Measurements from ENCODE around the gene PDZD7.

Gene PDZD7

DNA sequence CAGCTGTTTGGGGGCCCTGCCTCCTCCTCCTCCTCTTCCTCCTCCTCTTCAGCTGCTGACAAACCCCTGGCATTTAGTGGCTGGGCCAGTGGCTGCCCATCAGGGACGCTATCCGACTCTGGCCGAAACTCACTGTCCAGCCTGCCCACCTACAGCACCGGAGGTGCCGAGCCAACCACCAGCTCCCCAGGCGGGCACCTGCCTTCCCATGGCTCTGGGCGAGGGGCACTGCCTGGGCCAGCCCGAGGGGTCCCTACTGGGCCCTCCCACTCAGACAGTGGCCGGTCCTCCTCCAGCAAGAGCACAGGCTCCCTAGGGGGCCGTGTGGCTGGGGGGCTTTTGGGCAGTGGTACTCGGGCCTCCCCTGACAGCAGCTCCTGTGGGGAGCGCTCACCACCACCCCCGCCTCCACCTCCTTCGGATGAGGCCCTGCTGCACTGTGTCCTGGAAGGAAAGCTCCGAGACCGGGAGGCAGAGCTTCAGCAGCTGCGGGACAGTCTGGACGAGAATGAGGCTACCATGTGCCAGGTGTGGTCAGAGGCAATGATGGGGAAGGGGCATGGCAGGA, 27.2 kb downstream of the PDZD7 start:
- Histone ChIP-seq H4K20me1 (ENCODE audit: insufficient read depth, low read length) (no peaks in the 10 kb centered on the region), H3K9me3 (replicated peaks; ENCODE audit: insufficient read depth, low read length) (no peaks in the 10 kb centered on the region), H3F3A (ENCODE audit: insufficient read depth, low read length) (peaks cover 3% of the 10 kb centered on the region), H3K4me3 (ENCODE audit: low read length) (no peak overlapping the region), H2AFZ (ENCODE audit: low read length) (no peak overlapping the region), H3K9me2 (replicated peaks; ENCODE audit: insufficient read depth, low read length) (no peaks in the 10 kb centered on the region), H3K27ac (ENCODE audit: low read length) (no peak overlapping the region), H3K27me3 (replicated peaks; ENCODE audit: insufficient read depth, low read length) (no peaks in the 10 kb centered on the region), H3K4me2 (ENCODE audit: low read depth, low read length) (no peak overlapping the region), H3K36me3 (replicated peaks; ENCODE audit: insufficient read depth, low read length) (no peaks in the 10 kb centered on the region), H3K79me2 (ENCODE audit: low read length) (no peaks in the 10 kb centered on the region), H3K4me1 (ENCODE audit: low read length) (peaks cover 3% of the 10 kb centered on the region; the same call in 1 of the 2 replicates), H3K9ac (ENCODE audit: low read length) (no peak overlapping the region)
- no peak for DNase-seq
- TF ChIP-seq EZH2phosphoT487 (IDR thresholded peaks at IDR 0.05; ENCODE audit: low read length): no peak
- TF ChIP-seq EZH2 (optimal IDR thresholded peaks at IDR 0.05; ENCODE audit: low read depth, low read length): no peak
- TF ChIP-seq, protein P1, sequence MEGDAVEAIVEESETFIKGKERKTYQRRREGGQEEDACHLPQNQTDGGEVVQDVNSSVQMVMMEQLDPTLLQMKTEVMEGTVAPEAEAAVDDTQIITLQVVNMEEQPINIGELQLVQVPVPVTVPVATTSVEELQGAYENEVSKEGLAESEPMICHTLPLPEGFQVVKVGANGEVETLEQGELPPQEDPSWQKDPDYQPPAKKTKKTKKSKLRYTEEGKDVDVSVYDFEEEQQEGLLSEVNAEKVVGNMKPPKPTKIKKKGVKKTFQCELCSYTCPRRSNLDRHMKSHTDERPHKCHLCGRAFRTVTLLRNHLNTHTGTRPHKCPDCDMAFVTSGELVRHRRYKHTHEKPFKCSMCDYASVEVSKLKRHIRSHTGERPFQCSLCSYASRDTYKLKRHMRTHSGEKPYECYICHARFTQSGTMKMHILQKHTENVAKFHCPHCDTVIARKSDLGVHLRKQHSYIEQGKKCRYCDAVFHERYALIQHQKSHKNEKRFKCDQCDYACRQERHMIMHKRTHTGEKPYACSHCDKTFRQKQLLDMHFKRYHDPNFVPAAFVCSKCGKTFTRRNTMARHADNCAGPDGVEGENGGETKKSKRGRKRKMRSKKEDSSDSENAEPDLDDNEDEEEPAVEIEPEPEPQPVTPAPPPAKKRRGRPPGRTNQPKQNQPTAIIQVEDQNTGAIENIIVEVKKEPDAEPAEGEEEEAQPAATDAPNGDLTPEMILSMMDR (IDR thresholded peaks at IDR 0.05; ENCODE audit: low read length): no peak

DNA sequence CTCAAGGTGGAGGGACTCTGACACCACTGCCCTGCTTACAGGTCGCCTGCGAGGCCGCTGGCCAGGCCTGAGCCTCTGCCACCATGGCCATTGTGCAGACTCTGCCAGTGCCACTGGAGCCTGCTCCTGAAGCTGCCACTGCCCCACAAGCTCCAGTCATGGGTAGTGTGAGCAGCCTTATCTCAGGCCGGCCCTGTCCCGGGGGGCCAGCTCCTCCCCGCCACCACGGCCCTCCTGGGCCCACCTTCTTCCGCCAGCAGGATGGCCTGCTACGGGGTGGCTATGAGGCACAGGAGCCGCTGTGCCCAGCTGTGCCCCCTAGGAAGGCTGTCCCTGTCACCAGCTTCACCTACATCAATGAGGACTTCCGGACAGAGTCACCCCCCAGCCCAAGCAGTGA, 28.5 kb downstream of the PDZD7 start:
- H3K4me3 ChIP-seq (ENCODE audit: low read length): no peak overlapping the region
- no peaks in the 10 kb centered on the region for H3K9me3 ChIP-seq (replicated peaks; ENCODE audit: insufficient read depth, low read length)
- H3K36me3 ChIP-seq (replicated peaks; ENCODE audit: insufficient read depth, low read length): no peaks in the 10 kb centered on the region
- TF ChIP-seq, protein P1 (IDR thresholded peaks at IDR 0.05; ENCODE audit: low read length): no peak
- TF ChIP-seq EZH2 (optimal IDR thresholded peaks at IDR 0.05; ENCODE audit: low read depth, low read length): no peak
- no peak for TF ChIP-seq EZH2phosphoT487 (IDR thresholded peaks at IDR 0.05; ENCODE audit: low read length)
- no peaks in the 10 kb centered on the region for H4K20me1 ChIP-seq (ENCODE audit: insufficient read depth, low read length)
- no peaks in the 10 kb centered on the region for H3K79me2 ChIP-seq (ENCODE audit: low read length)
- DNase-seq: no peak
- no peak overlapping the region for H3K4me2 ChIP-seq (ENCODE audit: low read depth, low read length)
- no peaks in the 10 kb centered on the region for H3K9me2 ChIP-seq (replicated peaks; ENCODE audit: insufficient read depth, low read length)
- H3F3A ChIP-seq (ENCODE audit: insufficient read depth, low read length): peaks cover 13% of the 10 kb centered on the region
- no peak overlapping the region for H2AFZ ChIP-seq (ENCODE audit: low read length)
- H3K4me1 ChIP-seq (ENCODE audit: low read length): peaks cover 6% of the 10 kb centered on the region; the same call in 1 of the 2 replicates
- H3K27ac ChIP-seq (ENCODE audit: low read length): no peak overlapping the region
- no peaks in the 10 kb centered on the region for H3K27me3 ChIP-seq (replicated peaks; ENCODE audit: insufficient read depth, low read length)
- no peak overlapping the region for H3K9ac ChIP-seq (ENCODE audit: low read length)

DNA sequence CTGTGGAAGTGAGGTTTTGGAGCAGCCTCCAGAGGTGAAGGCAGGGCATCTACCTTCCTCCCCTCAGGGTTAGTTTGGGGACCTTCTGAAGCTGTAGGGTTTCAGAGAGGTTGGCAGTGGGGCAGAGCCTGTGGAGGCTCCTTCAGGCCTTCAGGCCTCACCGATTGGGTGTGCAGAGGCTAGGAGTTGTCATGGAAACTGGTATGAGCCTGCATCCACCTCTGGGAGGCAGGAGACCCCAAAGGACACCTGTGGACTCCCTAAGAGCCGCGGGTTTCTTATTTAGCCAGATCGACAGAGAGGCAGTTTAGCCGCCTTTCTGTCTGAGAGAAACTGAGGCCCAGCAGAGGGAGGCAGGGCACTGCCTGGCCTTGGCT, 29.3 kb downstream of the PDZD7 start:
- H3K4me3 ChIP-seq (ENCODE audit: low read length): no peak overlapping the region
- no peak overlapping the region for H2AFZ ChIP-seq (ENCODE audit: low read length)
- H3K4me1 ChIP-seq (ENCODE audit: low read length): peaks cover 8% of the 10 kb centered on the region
- TF ChIP-seq, protein P1 (IDR thresholded peaks at IDR 0.05; ENCODE audit: low read length): no peak
- TF ChIP-seq EZH2 (optimal IDR thresholded peaks at IDR 0.05; ENCODE audit: low read depth, low read length) (no peak), EZH2phosphoT487 (IDR thresholded peaks at IDR 0.05; ENCODE audit: low read length) (no peak)
- H4K20me1 ChIP-seq (ENCODE audit: insufficient read depth, low read length): no peaks in the 10 kb centered on the region
- H3K36me3 ChIP-seq (replicated peaks; ENCODE audit: insufficient read depth, low read length): no peaks in the 10 kb centered on the region
- no peaks in the 10 kb centered on the region for H3K27me3 ChIP-seq (replicated peaks; ENCODE audit: insufficient read depth, low read length)
- no peaks in the 10 kb centered on the region for H3K9me2 ChIP-seq (replicated peaks; ENCODE audit: insufficient read depth, low read length)
- DNase-seq: peak; percentile 3
- H3K79me2 ChIP-seq (ENCODE audit: low read length): no peaks in the 10 kb centered on the region
- H3K27ac ChIP-seq (ENCODE audit: low read length): no peak overlapping the region
- H3K9ac ChIP-seq (ENCODE audit: low read length): no peak overlapping the region
- H3K4me2 ChIP-seq (ENCODE audit: low read depth, low read length): no peak overlapping the region
- H3F3A ChIP-seq (ENCODE audit: insufficient read depth, low read length): peaks cover 16% of the 10 kb centered on the region
- no peaks in the 10 kb centered on the region for H3K9me3 ChIP-seq (replicated peaks; ENCODE audit: insufficient read depth, low read length)
